Activated naive CD8-positive, alpha-beta T cell treated with anti-CD3 and anti-CD28 coated beads, Interleukin-2, amount 10 ng/mL, durations not matched to agents 7 days and 5 days (primary cell): ENCODE results near the gene COL8A1. TPM values are rescaled to one million over a fixed set of nuclear protein-coding genes. Genes with fewer than 3 reads are reported as not detected.

Source experiments
- ATAC-seq: fragments of 150-1000 bp; cut with Tn5 transposase; one replicate; pipeline ENCODE4 v1.10.0; 2021; ENCODE audit warnings: low read depth, moderate library complexity
- POLR2A ChIA-PET: fragments of 350-600 bp; sonication (Branson Sonifier 250); formaldehyde crosslinking; loops from one replicate; lab custom pipeline; 2021; ENCODE audit warnings: antibody characterized with exemption; lab: Charles Lee
- DNase-seq: peaks from one replicate; pipeline ENCODE4 v3.0.0; 2021
- H3K27ac Mint-ChIP-seq: one replicate; pipeline ENCODE4 v1.8.0; 2022; ENCODE audit warnings: mild to moderate bottlenecking, mixed read lengths
- H3K27me3 Mint-ChIP-seq: one replicate; pipeline ENCODE4 v1.8.0; 2022; ENCODE audit warnings: mild to moderate bottlenecking, moderate library complexity, mixed read lengths
- H3K36me3 Mint-ChIP-seq: one replicate; pipeline ENCODE4 v1.8.0; 2021; ENCODE audit warnings: mild to moderate bottlenecking, mixed read lengths
- H3K4me1 Mint-ChIP-seq: one replicate; pipeline ENCODE4 v1.8.0; 2021; ENCODE audit warnings: mixed read lengths
- H3K4me3 Mint-ChIP-seq: one replicate; pipeline ENCODE4 v1.8.0; 2022; ENCODE audit warnings: mild to moderate bottlenecking, moderate library complexity, mixed read lengths
- H3K9me3 Mint-ChIP-seq: one replicate; pipeline ENCODE4 v1.8.0; 2021; ENCODE audit warnings: mixed read lengths
- total RNA-seq, 2 experiments: library from RNA; stranded (reverse); gene quantifications; one replicate each; pipeline ENCODE4 v1.2.3, GENCODE V29; 2021

Gene COL8A1
- total RNA-seq, 2 experiments from 2014 or later, result not detected

DNA sequence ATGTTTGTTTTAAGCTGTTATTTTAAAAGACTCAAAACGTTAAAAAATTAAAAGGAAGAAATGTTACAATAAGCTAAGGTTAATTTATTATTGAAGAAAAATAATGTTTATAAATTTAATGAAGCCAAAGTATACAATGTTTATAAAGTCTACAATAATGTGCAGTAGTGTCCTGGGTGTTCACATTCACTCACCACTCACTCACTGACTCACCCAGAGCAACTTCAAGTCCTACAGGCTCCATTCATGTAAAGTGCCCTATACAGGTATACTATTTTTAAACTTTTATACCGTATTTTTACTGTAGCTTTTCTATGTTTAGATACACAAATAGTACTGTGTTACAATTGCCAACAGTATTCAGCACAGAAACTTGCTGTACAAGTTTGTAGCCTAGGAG, 55.2 kb downstream of the COL8A1 start:
- no peaks in the 10 kb centered on the region for H3K9me3 Mint-ChIP-seq
- peaks cover 2% of the 10 kb centered on the region for H3K27me3 Mint-ChIP-seq
- POLR2A ChIA-PET, result no interaction called here
- DNase-seq (no peak), ATAC-seq (no peak)
- H3K36me3 Mint-ChIP-seq, result no peaks in the 10 kb centered on the region
- no peak overlapping the region for H3K4me3 Mint-ChIP-seq
- H3K27ac Mint-ChIP-seq, result no peak overlapping the region
- H3K4me1 Mint-ChIP-seq, result no peaks in the 10 kb centered on the region

GRCh38 chr3:99696497-99696896, 58.1 kb downstream of the COL8A1 start:
- Mint-ChIP-seq H3K4me3 (no peak overlapping the region), H3K27me3 (peaks cover 2% of the 10 kb centered on the region), H3K4me1 (no peaks in the 10 kb centered on the region), H3K9me3 (no peaks in the 10 kb centered on the region), H3K36me3 (no peaks in the 10 kb centered on the region), H3K27ac (no peak overlapping the region)
- POLR2A ChIA-PET, result no interaction called here
- DNase-seq, result no peak
- no peak for ATAC-seq

GRCh38 chr3:99697250-99697649, 58.9 kb downstream of the COL8A1 start:
- ATAC-seq (no peak), DNase-seq (no peak)
- Mint-ChIP-seq H3K4me3 (no peak overlapping the region), H3K4me1 (no peaks in the 10 kb centered on the region), H3K9me3 (no peaks in the 10 kb centered on the region), H3K36me3 (no peaks in the 10 kb centered on the region), H3K27me3 (peaks cover 2% of the 10 kb centered on the region), H3K27ac (no peak overlapping the region)
- POLR2A ChIA-PET, result no interaction called here

- no peak overlapping the region for H3K4me3 Mint-ChIP-seq
- H3K36me3 Mint-ChIP-seq, result no peaks in the 10 kb centered on the region
- POLR2A ChIA-PET, result no interaction called here
- ATAC-seq (no peak), DNase-seq (no peak)
- no peak overlapping the region for H3K27ac Mint-ChIP-seq
- no peaks in the 10 kb centered on the region for H3K9me3 Mint-ChIP-seq
- H3K27me3 Mint-ChIP-seq, result peaks cover 2% of the 10 kb centered on the region
- H3K4me1 Mint-ChIP-seq, result no peaks in the 10 kb centered on the region
Observed at GRCh38 chr3:99698932-99699331, 60.5 kb downstream of the COL8A1 start.

DNA sequence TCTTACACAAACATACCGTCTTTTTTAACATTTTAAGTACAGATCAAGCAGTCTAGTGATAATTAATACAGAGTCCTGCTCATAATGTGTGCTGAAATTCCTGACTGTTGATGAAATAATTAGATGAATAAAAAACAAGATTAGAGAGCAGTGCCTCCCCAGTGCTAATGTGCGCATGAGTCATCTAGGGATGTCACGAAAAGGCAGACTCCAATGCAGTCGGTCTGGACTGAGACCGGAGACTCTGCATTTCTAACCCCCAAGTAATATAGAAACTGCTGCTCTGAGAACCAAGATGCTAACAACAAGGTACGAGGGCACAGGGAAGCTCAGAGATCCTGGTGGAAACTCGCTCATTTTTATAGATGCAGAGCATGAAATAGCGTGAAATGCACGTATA, 61.4 kb downstream of the COL8A1 start:
- Mint-ChIP-seq H3K4me1 (no peaks in the 10 kb centered on the region), H3K9me3 (no peaks in the 10 kb centered on the region), H3K27ac (no peak overlapping the region), H3K27me3 (peaks cover 2% of the 10 kb centered on the region), H3K4me3 (no peak overlapping the region), H3K36me3 (no peaks in the 10 kb centered on the region)
- POLR2A ChIA-PET, result no interaction called here
- ATAC-seq, result no peak
- DNase-seq, result no peak

DNA sequence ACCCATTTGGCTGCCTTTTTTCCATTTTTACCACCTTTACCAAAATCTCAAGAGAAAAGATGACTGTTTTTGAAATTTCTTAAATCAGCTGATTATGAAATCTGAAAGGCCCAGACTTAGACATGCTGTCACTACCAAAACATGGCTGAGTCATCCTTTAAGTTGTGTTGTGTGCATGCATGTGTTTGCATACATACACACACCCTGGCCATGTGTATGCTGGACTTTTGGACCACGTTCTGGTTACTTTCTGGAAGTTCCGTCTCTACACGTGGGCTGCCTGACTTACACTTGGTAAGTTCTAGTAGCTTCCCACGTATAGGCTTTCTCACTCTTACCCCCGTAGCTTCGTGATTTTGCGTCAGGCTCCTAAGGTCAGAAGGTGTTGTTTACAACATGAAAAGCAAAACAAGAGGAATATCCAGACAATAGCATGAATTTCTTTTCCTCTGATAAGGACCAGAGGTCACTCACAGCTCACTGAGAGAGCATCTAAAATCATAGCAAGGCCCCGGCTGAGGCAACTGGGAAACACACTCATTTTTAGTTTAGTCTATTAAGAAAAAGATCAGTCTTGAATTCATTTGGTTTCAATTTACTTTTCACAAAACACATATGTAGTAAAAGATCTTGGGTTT, 62.4 kb downstream of the COL8A1 start:
- POLR2A ChIA-PET, result no interaction called here
- Mint-ChIP-seq H3K4me3 (no peak overlapping the region), H3K27me3 (peaks cover 2% of the 10 kb centered on the region), H3K9me3 (no peaks in the 10 kb centered on the region), H3K4me1 (no peaks in the 10 kb centered on the region), H3K36me3 (no peaks in the 10 kb centered on the region), H3K27ac (no peak overlapping the region)
- DNase-seq (no peak), ATAC-seq (no peak)

- H3K36me3 Mint-ChIP-seq, result no peaks in the 10 kb centered on the region
- H3K27ac Mint-ChIP-seq, result no peak overlapping the region
- no peaks in the 10 kb centered on the region for H3K9me3 Mint-ChIP-seq
- H3K4me3 Mint-ChIP-seq, result no peak overlapping the region
- H3K4me1 Mint-ChIP-seq, result no peaks in the 10 kb centered on the region
- peaks cover 8% of the 10 kb centered on the region for H3K27me3 Mint-ChIP-seq
- ATAC-seq, result no peak
- DNase-seq, result no peak
- POLR2A ChIA-PET, result no interaction called here
Observed at GRCh38 chr3:99702953-99703943, 64.9 kb downstream of the COL8A1 start.

DNA sequence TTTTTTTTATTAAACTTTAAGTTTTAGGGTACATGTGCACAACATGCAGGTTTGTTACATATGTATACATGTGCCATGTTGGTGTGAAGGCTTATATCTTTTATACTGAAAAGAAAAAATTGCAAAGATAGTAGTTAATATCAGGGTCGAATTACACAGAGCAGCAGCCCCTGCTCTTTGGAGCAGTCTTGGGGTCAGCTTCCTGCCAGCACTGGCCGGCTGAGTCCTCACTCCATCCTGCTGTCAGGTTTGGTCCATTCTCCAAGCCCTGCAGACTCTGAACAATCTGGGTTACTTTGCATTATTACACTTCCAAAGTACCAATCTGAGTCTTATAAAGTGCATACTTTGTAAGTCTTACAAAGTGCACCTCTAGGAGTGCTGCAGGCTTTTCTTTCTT, 66.0 kb downstream of the COL8A1 start:
- POLR2A ChIA-PET, result no interaction called here
- DNase-seq (no peak), ATAC-seq (no peak)
- no peak overlapping the region for H3K4me3 Mint-ChIP-seq
- no peaks in the 10 kb centered on the region for H3K36me3 Mint-ChIP-seq
- H3K27me3 Mint-ChIP-seq, result peaks cover 8% of the 10 kb centered on the region
- no peaks in the 10 kb centered on the region for H3K4me1 Mint-ChIP-seq
- H3K27ac Mint-ChIP-seq, result no peak overlapping the region
- H3K9me3 Mint-ChIP-seq, result no peaks in the 10 kb centered on the region

- Mint-ChIP-seq H3K27ac (no peak overlapping the region), H3K9me3 (no peaks in the 10 kb centered on the region), H3K4me3 (no peak overlapping the region), H3K36me3 (no peaks in the 10 kb centered on the region), H3K27me3 (peaks cover 8% of the 10 kb centered on the region), H3K4me1 (no peaks in the 10 kb centered on the region)
- DNase-seq (no peak), ATAC-seq (no peak)
- POLR2A ChIA-PET, result no interaction called here
Observed at GRCh38 chr3:99706410-99706809, 68.0 kb downstream of the COL8A1 start.

DNA sequence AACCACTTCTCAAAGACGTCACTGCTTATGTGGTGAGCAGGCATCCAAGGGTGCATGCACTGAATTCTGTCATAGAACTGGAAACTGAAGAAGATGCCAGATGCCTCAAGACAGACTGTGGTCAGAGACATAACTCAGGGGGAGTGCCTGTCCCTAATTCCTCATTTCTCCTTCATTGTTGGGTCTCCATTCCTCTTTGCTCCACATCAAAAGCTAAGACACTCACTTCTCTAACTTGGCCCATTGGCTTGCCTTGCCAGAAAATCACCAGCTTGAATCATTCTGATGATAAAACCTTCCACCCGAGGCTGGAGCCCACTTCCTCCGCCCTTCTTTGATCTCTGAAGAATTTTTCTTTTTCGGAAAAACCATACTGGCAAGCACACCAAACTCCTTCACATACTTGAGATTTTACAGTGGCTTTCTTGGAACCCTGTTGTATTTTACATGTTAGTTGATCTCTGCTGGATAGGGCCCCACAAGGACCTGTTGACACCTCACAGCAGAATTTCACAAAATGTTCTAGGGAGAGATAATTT, 69.9 kb downstream of the COL8A1 start:
- DNase-seq (no peak), ATAC-seq (no peak)
- Mint-ChIP-seq H3K27ac (no peak overlapping the region), H3K9me3 (no peaks in the 10 kb centered on the region), H3K4me1 (no peaks in the 10 kb centered on the region), H3K36me3 (no peaks in the 10 kb centered on the region), H3K27me3 (peaks cover 10% of the 10 kb centered on the region), H3K4me3 (no peak overlapping the region)
- POLR2A ChIA-PET, result no interaction called here

- ATAC-seq (no peak), DNase-seq (no peak)
- Mint-ChIP-seq H3K27me3 (peaks cover 10% of the 10 kb centered on the region), H3K9me3 (no peaks in the 10 kb centered on the region), H3K36me3 (no peaks in the 10 kb centered on the region), H3K4me1 (no peaks in the 10 kb centered on the region), H3K4me3 (no peak overlapping the region), H3K27ac (no peak overlapping the region)
- POLR2A ChIA-PET, result no interaction called here
Observed at GRCh38 chr3:99709686-99710085, 71.3 kb downstream of the COL8A1 start.

- POLR2A ChIA-PET, result no interaction called here
- no peak for DNase-seq
- Mint-ChIP-seq H3K27me3 (peaks cover 10% of the 10 kb centered on the region), H3K4me1 (no peaks in the 10 kb centered on the region), H3K27ac (no peak overlapping the region), H3K9me3 (no peaks in the 10 kb centered on the region), H3K4me3 (no peak overlapping the region), H3K36me3 (no peaks in the 10 kb centered on the region)
- ATAC-seq, result no peak
Observed at GRCh38 chr3:99710094-99710493, 71.7 kb downstream of the COL8A1 start.

- H3K27me3 Mint-ChIP-seq, result peaks cover 11% of the 10 kb centered on the region
Observed at GRCh38 chr3:99711351-99711750, 73.0 kb downstream of the COL8A1 start.

More at GRCh38 chr3:99711351-99711750, 73.0 kb downstream of the COL8A1 start:
- ATAC-seq, result no peak
- Mint-ChIP-seq H3K36me3 (no peaks in the 10 kb centered on the region), H3K4me3 (no peak overlapping the region), H3K27ac (no peak overlapping the region), H3K9me3 (no peaks in the 10 kb centered on the region), H3K4me1 (no peaks in the 10 kb centered on the region)
- no peak for DNase-seq
- POLR2A ChIA-PET, result no interaction called here
